ENCODE results near the gene INPP5E.

INPP5E gene

GRCh38 chr9:136439481-136440408 lies at the start of gene INPP5E:
INPP5E (minus strand) TSS chr9:136439845; CDS start chr9:136439419, 426 bp downstream.
- in situ Hi-C loops (cut with HindIII; ENCODE audit: low sequenced_read_pairs): no loop called here

- in situ Hi-C loops (cut with HindIII; ENCODE audit: low sequenced_read_pairs): loop anchor here (5.0 kb wide), 2 partner anchors 69 to 154 kb away; no protein-coding TSS in a partner anchor
Observed at GRCh38 chr9:136488247-136489214, 48.9 kb upstream of the INPP5E start.

GRCh38 chr9:136487672-136488071 lies 48.0 kb upstream of the INPP5E start:
- in situ Hi-C loops (cut with HindIII; ENCODE audit: low sequenced_read_pairs): loop anchor here (5.0 kb wide), 2 partner anchors 70 to 155 kb away; no protein-coding TSS in a partner anchor

GRCh38 chr9:136486823-136487620 lies 47.4 kb upstream of the INPP5E start:
- in situ Hi-C loops (cut with HindIII; ENCODE audit: low sequenced_read_pairs): loop anchor here (5.0 kb wide), 2 partner anchors 70 to 155 kb away; no protein-coding TSS in a partner anchor

GRCh38 chr9:136486131-136486530 lies 46.5 kb upstream of the INPP5E start:
- in situ Hi-C loops (cut with HindIII; ENCODE audit: low sequenced_read_pairs): loop anchor here (5.0 kb wide), 2 partner anchors 71 to 156 kb away; no protein-coding TSS in a partner anchor

- in situ Hi-C loops (cut with HindIII; ENCODE audit: low sequenced_read_pairs): loop anchor here (5.0 kb wide), 2 partner anchors 72 to 157 kb away; no protein-coding TSS in a partner anchor
Observed at GRCh38 chr9:136485049-136486045, 45.7 kb upstream of the INPP5E start.

- in situ Hi-C loops (cut with HindIII; ENCODE audit: low sequenced_read_pairs): loop anchor here (5.0 kb wide), 2 partner anchors 73 to 158 kb away; no protein-coding TSS in a partner anchor
Observed at GRCh38 chr9:136484153-136485048, 44.8 kb upstream of the INPP5E start.

- in situ Hi-C loops (cut with HindIII; ENCODE audit: low sequenced_read_pairs): no loop called here
Observed at GRCh38 chr9:136483589-136484152, 44.0 kb upstream of the INPP5E start.

- in situ Hi-C loops (cut with HindIII; ENCODE audit: low sequenced_read_pairs): no loop called here
Observed at GRCh38 chr9:136482793-136483588, 43.3 kb upstream of the INPP5E start, which contains the start of gene SEC16A. SEC16A (minus strand) TSS chr9:136483040; CDS start chr9:136477615, 5,425 bp downstream.

GRCh38 chr9:136482046-136482792 lies 42.6 kb upstream of the INPP5E start:
- in situ Hi-C loops (cut with HindIII; ENCODE audit: low sequenced_read_pairs): no loop called here

- in situ Hi-C loops (cut with HindIII; ENCODE audit: low sequenced_read_pairs): no loop called here
Observed at GRCh38 chr9:136481558-136481957, 41.9 kb upstream of the INPP5E start.

GRCh38 chr9:136476369-136477150 lies 36.9 kb upstream of the INPP5E start:
- in situ Hi-C loops (cut with HindIII; ENCODE audit: low sequenced_read_pairs): no loop called here

GRCh38 chr9:136474974-136475865 lies 35.6 kb upstream of the INPP5E start:
- in situ Hi-C loops (cut with HindIII; ENCODE audit: low sequenced_read_pairs): no loop called here

GRCh38 chr9:136474021-136474640 lies 34.5 kb upstream of the INPP5E start:
- in situ Hi-C loops (cut with HindIII; ENCODE audit: low sequenced_read_pairs): no loop called here

Measured in DLD1 (cell line).